HCT116 (cell line): ENCODE data around the gene IRF9. TPM values are rescaled to one million over a fixed set of nuclear protein-coding genes. Genes with fewer than 3 reads are reported as not detected.

ENCODE experiments used
- ATAC-seq: fragments of 200-7000 bp; cut with Tn5 transposase; 2 replicates; pipeline ENCODE4 v1.9.1; 2020; ENCODE audit warnings: mild to moderate bottlenecking, moderate library complexity
- BruUV-seq: library from RNA; stranded (reverse); fragments of 400-500 nt; replicated peaks from 2 replicates; lab custom pipeline; 2021; lab: Mats Ljungman, UMichigan
- CTCF ChIA-PET: fragments of 300-600 bp; sonication (Branson Sonifier 250); formaldehyde crosslinking; loops from one replicate; lab custom pipeline; 2021; ENCODE audit warnings: antibody characterized with exemption; lab: Charles Lee
- POLR2A ChIA-PET: fragments of 300-600, 350-600 bp; sonication (Branson Sonifier 250); formaldehyde crosslinking; loops from one replicate; lab custom pipeline; 2021; ENCODE audit warnings: antibody characterized with exemption; lab: Charles Lee
- RAD21 ChIA-PET, 2 experiments: fragments of 300-600 bp; sonication (Branson Sonifier 250); formaldehyde crosslinking; loops; one replicate each; lab custom pipeline; 2023; ENCODE audit warnings: low total read pairs in 2 of 2; ENCODE audit not compliant: uncharacterized antibody in 2 of 2, unreplicated experiment in 2 of 2, low non-redundant PET in 1 of 2; lab: Charles Lee
- DNase-seq: peaks from one replicate; pipeline ENCODE4 v3.0.0-alpha.2; 2010; ENCODE audit warnings: low read depth, low spot score
- H2AFZ ChIP-seq: fragments of 200-600 bp; shearing (Covaris generic), sonication (generic); 2 replicates; pipeline ENCODE4 v1.6.1; 2017; ENCODE audit warnings: low read depth, mixed run types, mixed read lengths, antibody characterized with exemption, low read length; ENCODE audit not compliant: poor library complexity, severe bottlenecking
- H3K27ac ChIP-seq: 2 replicates; pipeline ENCODE4 v1.5.1; 2012; ENCODE audit warnings: low read depth, low read length
- H3K27me3 ChIP-seq: fragments of 200-600 bp; sonication (generic); 2 replicates; pipeline ENCODE4 v1.6.1; 2016; ENCODE audit warnings: mixed run types, low read length, mixed read lengths; ENCODE audit not compliant: insufficient read depth
- H3K36me3 ChIP-seq, 2 experiments: fragments of 200-500 bp in 1 of 2; fragments of 200-600 bp in 1 of 2; sonication (Bioruptor generic) in 1 of 2; sonication (generic) in 1 of 2; 2 replicates each; pipeline versions ENCODE4 v1.5.1 to v1.6.1; 2014 to 2016; ENCODE audit warnings: low read length in 2 of 2, inconsistent platforms in 1 of 2, mixed read lengths in 1 of 2, mixed run types in 1 of 2; ENCODE audit not compliant: insufficient read depth in 2 of 2, control insufficient read depth in 1 of 2
- H3K4me1 ChIP-seq, 2 experiments: fragments of 200-600 bp in 1 of 2; sonication (generic) in 1 of 2; 2 replicates each; pipeline versions ENCODE4 v1.5.1 to v1.6.1; 2012 to 2017; ENCODE audit warnings: low read length in 2 of 2, inconsistent platforms in 1 of 2, mild to moderate bottlenecking in 1 of 2, mixed read lengths in 1 of 2, mixed run types in 1 of 2, moderate library complexity in 1 of 2; ENCODE audit not compliant: insufficient read depth in 2 of 2, control insufficient read depth in 1 of 2
- H3K4me2 ChIP-seq: fragments of 200-600 bp; sonication (generic); 2 replicates; pipeline ENCODE4 v1.6.1; 2017; ENCODE audit warnings: mixed run types, low read length, mixed read lengths
- H3K4me3 ChIP-seq, 2 experiments: fragments of 200-600 bp in 1 of 2; sonication (generic) in 1 of 2; replicated peaks in 1 of 2; 2 replicates each; pipeline ENCODE4 v1.5.1; 2011 to 2016; ENCODE audit warnings: low read length in 2 of 2, control low read depth in 1 of 2, low read depth in 1 of 2, mild to moderate bottlenecking in 1 of 2, mixed read lengths in 1 of 2, mixed run types in 1 of 2
- H3K79me2 ChIP-seq: fragments of 200-600 bp; sonication (generic); 2 replicates; pipeline ENCODE4 v1.6.1; 2017; ENCODE audit warnings: mild to moderate bottlenecking, mixed run types, low read length, moderate library complexity, mixed read lengths; ENCODE audit not compliant: insufficient read depth
- H3K9ac ChIP-seq: fragments of 200-600 bp; sonication (generic); 2 replicates; pipeline ENCODE4 v1.6.1; 2016; ENCODE audit warnings: low read length, mixed read lengths
- H3K9me2 ChIP-seq: fragments of 200-600 bp; sonication (generic), shearing (Covaris generic); 2 replicates; pipeline ENCODE4 v1.6.1; 2017; ENCODE audit warnings: mixed run types, mild to moderate bottlenecking, moderate library complexity; ENCODE audit not compliant: insufficient read depth
- H3K9me3 ChIP-seq, 2 experiments: fragments of 200-500 bp in 1 of 2; fragments of 200-600 bp in 1 of 2; sonication (Bioruptor generic) in 1 of 2; sonication (generic) in 1 of 2; 2 replicates each; pipeline ENCODE4 v1.6.1; 2014 to 2017; ENCODE audit warnings: low read length in 2 of 2, mixed read lengths in 2 of 2, inconsistent platforms in 1 of 2, low read depth in 1 of 2, mild to moderate bottlenecking in 1 of 2, mixed run types in 1 of 2, moderate library complexity in 1 of 2; ENCODE audit not compliant: control insufficient read depth in 1 of 2, insufficient read depth in 1 of 2
- H4K20me1 ChIP-seq: fragments of 200-600 bp; sonication (generic), shearing (Covaris generic); 2 replicates; pipeline ENCODE4 v1.6.1; 2017; ENCODE audit warnings: mixed run types, mild to moderate bottlenecking, moderate library complexity; ENCODE audit not compliant: insufficient read depth
- ATF3 ChIP-seq: IDR thresholded peaks from 2 replicates; pipeline ENCODE4 v1.6.1; 2012
- CTCF ChIP-seq, 3 experiments: fragments of 200-600 bp in 1 of 3; sonication (generic) in 1 of 3; IDR thresholded peaks in 2 of 3; conservative IDR thresholded peaks in 1 of 3; 2 replicates each; pipeline ENCODE4 v1.5.1; 2012 to 2017; ENCODE audit warnings: low read depth in 2 of 3, low read length in 2 of 3, antibody characterized with exemption in 1 of 3, borderline replicate concordance in 1 of 3, control low read depth in 1 of 3, mild to moderate bottlenecking in 1 of 3, mixed read lengths in 1 of 3, mixed run types in 1 of 3, moderate library complexity in 1 of 3; ENCODE audit not compliant: insufficient read depth in 1 of 3
- EGR1 ChIP-seq: IDR thresholded peaks from 2 replicates; pipeline ENCODE4 v1.6.1; 2012; ENCODE audit warnings: low read depth
- EZH2 ChIP-seq: fragments of 200-600 bp; sonication (generic); IDR thresholded peaks from 2 replicates; pipeline ENCODE4 v1.6.1; 2017; ENCODE audit warnings: antibody characterized with exemption, mixed run types
- JUND ChIP-seq: IDR thresholded peaks from 2 replicates; pipeline ENCODE4 v1.6.1; 2012
- MAX ChIP-seq: IDR thresholded peaks from 2 replicates; pipeline ENCODE4 v1.6.1; 2012
- POLR2AphosphoS5 ChIP-seq: IDR thresholded peaks from 2 replicates; pipeline ENCODE4 v1.6.1; 2011; ENCODE audit warnings: mild to moderate bottlenecking, low read depth, low read length, moderate library complexity
- SIN3A ChIP-seq: IDR thresholded peaks from 2 replicates; pipeline ENCODE4 v1.6.1; 2012; ENCODE audit warnings: low read depth
- SP1 ChIP-seq: IDR thresholded peaks from 2 replicates; pipeline ENCODE4 v1.6.1; 2012; ENCODE audit warnings: low read depth
- SRF ChIP-seq: IDR thresholded peaks from 2 replicates; pipeline ENCODE4 v1.6.1; 2012; ENCODE audit warnings: low read depth
- TCF7L2 ChIP-seq: IDR thresholded peaks from 2 replicates; pipeline ENCODE4 v1.7.0; 2011; ENCODE audit warnings: borderline replicate concordance, inconsistent platforms; ENCODE audit not compliant: insufficient read depth, insufficient read length; ENCODE audit errors: extremely low read depth
- YY1 ChIP-seq: IDR thresholded peaks from 2 replicates; pipeline ENCODE4 v1.6.1; 2011; ENCODE audit warnings: low read length, low read depth, moderate library complexity, mild to moderate bottlenecking; ENCODE audit not compliant: insufficient replicate concordance; ENCODE audit errors: extremely low read depth
- ZBTB33 ChIP-seq: IDR thresholded peaks from 2 replicates; pipeline ENCODE4 v1.6.1; 2011; ENCODE audit warnings: mild to moderate bottlenecking, low read length, moderate library complexity; ENCODE audit not compliant: insufficient replicate concordance; ENCODE audit errors: extremely low read depth
- intact Hi-C: fragments of 100-400 bp; cut with micrococcal nuclease; formaldehyde crosslinking; loops from 2 replicates; pipeline ENCODE4 v1.10.0; 2022
- total RNA-seq: library from RNA; stranded (reverse); gene quantifications from one replicate; pipeline ENCODE4 v1.2.1, GENCODE V29; 2021; ENCODE audit not compliant: unreplicated experiment

The IRF9 gene
- total RNA-seq, 1 experiment from 2014 or later: 21.7 TPM

- POLR2A ChIA-PET: interaction anchor here (3.0 kb wide), 1 partner anchor 16 kb away, joined by 8 read pairs; the partner anchor contains the start of genes DCAF11 and NRL
- H3K79me2 ChIP-seq: no peaks in the 10 kb centered on the region
- H3K27ac ChIP-seq: no peak overlapping the region
- H3K9ac ChIP-seq: no peak overlapping the region
- no peaks in the 10 kb centered on the region for H3K36me3 ChIP-seq
- intact Hi-C loops: no loop called here
- CTCF ChIA-PET: no interaction called here
- RAD21 ChIA-PET: no interaction called here
- no peaks in the 10 kb centered on the region for H4K20me1 ChIP-seq
- no TSS peak for BruUV-seq
- no peaks in the 10 kb centered on the region for H3K9me2 ChIP-seq
- no peak overlapping the region for H3K4me2 ChIP-seq
- TF ChIP-seq MAX (no peak), SIN3A (no peak), YY1 (no peak), POLR2AphosphoS5 (no peak), ZBTB33 (no peak), ATF3 (no peak), SRF (no peak), TCF7L2 (no peak), SP1 (no peak), CTCF (IDR thresholded peaks at IDR 0.05 in 2 of 3, conservative IDR thresholded peaks at IDR 0.05 in 1 of 3; ENCODE audit: borderline replicate concordance in 1 of 3, insufficient read depth in 1 of 3, low read depth in 2 of 3, low read length in 2 of 3) (no peak), EGR1 (no peak), EZH2 (no peak), JUND (no peak)
- ATAC-seq: no peak
- no peaks in the 10 kb centered on the region for H3K27me3 ChIP-seq
- DNase-seq: no peak
- no peak overlapping the region for H3K4me3 ChIP-seq
- H3K9me3 ChIP-seq: no peaks in the 10 kb centered on the region
- H3K4me1 ChIP-seq: peaks cover 7 to 8% of the 10 kb centered on the region in 2 experiments; a peak in 3 of 4 replicates
- H2AFZ ChIP-seq: no peak overlapping the region
These were observed 30.1 kb upstream of the IRF9 start for GRCh38 chr14:24130717-24131548.
